Parietal lobe (tissue), 2 donors: ENCODE data around the gene XPO6. TPM values are rescaled to one million over a fixed set of nuclear protein-coding genes. Genes with fewer than 3 reads are reported as not detected.

ENCODE experiments used
- small RNA-seq: library from RNA; depleted of rRNA; stranded (forward); fragments of <200 nt; gene quantifications from one replicate; pipeline ENCODE3, GENCODE V24; 2014; ENCODE audit warnings: low replicate concordance
- total RNA-seq: library from RNA; depleted of rRNA; stranded (reverse); fragments of >200 nt; gene quantifications from one replicate; pipeline ENCODE4 v1.2.3, GENCODE V29; 2014

The XPO6 gene
- 129 TPM for total RNA-seq

GRCh38 chr16:28211758-28212531, at the start of gene XPO6:
Gene XPO6 (minus strand): TSS chr16:28211965. CDS start chr16:28211368, 597 bp downstream.

GRCh38 chr16:28063591-28064061, 148.1 kb downstream of the XPO6 start, which contains the start of gene GSG1L:
Gene GSG1L (minus strand): TSS chr16:28063714. CDS start chr16:28063424, 290 bp downstream.

Small RNA genes within 50 kb of the gene (small RNA-seq; reads per million reads assigned to genes)
- gene RF00402 (not detected), gene RNY1P10 (1.0 reads per million, percentile 70 among the genes with 10 or more reads in this experiment)

Other genes with a start within 250 kb of the XPO6 start
- 1.6 TPM for gene GSG1L, start 148.3 kb downstream of the XPO6 start, total RNA-seq
- 39.8 TPM for gene SBK1, start 80.6 kb upstream of the XPO6 start, total RNA-seq
- gene NPIPB6, start 151.5 kb upstream of the XPO6 start, total RNA-seq = 8.5 TPM
- 116 TPM for gene EIF3CL, start 191.9 kb upstream of the XPO6 start, total RNA-seq